HCT116 (cell line): Measurements from ENCODE around the gene CHST8.

ENCODE experiments used
- ATF3 ChIP-seq: IDR thresholded peaks from 2 replicates; pipeline ENCODE4 v1.6.1; 2012
- CEBPB ChIP-seq: IDR thresholded peaks from 2 replicates; pipeline ENCODE4 v1.6.1; 2012; ENCODE audit warnings: low read depth
- EZH2phosphoT487 ChIP-seq: fragments of 200-600 bp; IDR thresholded peaks from 2 replicates; pipeline ENCODE4 v1.6.1; 2018; ENCODE audit warnings: antibody characterized with exemption, borderline replicate concordance
- FOSL1 ChIP-seq: IDR thresholded peaks from 2 replicates; pipeline ENCODE4 v1.6.1; 2012; ENCODE audit warnings: low read depth
- JUND ChIP-seq: IDR thresholded peaks from 2 replicates; pipeline ENCODE4 v1.6.1; 2012
- POLR2A ChIP-seq: IDR thresholded peaks from 2 replicates; pipeline ENCODE4 v1.7.0; 2011; ENCODE audit warnings: borderline replicate concordance; ENCODE audit not compliant: insufficient read depth, insufficient read length; ENCODE audit errors: extremely low read depth
- RAD21 ChIP-seq: IDR thresholded peaks from 2 replicates; pipeline ENCODE4 v1.6.1; 2012; ENCODE audit warnings: low read depth, mild to moderate bottlenecking
- SIN3A ChIP-seq: IDR thresholded peaks from 2 replicates; pipeline ENCODE4 v1.6.1; 2012; ENCODE audit warnings: low read depth
- SRF ChIP-seq: IDR thresholded peaks from 2 replicates; pipeline ENCODE4 v1.6.1; 2012; ENCODE audit warnings: low read depth
- TCF7L2 ChIP-seq: IDR thresholded peaks from 2 replicates; pipeline ENCODE4 v1.7.0; 2011; ENCODE audit warnings: borderline replicate concordance, inconsistent platforms; ENCODE audit not compliant: insufficient read depth, insufficient read length; ENCODE audit errors: extremely low read depth
- YY1 ChIP-seq: IDR thresholded peaks from 2 replicates; pipeline ENCODE4 v1.6.1; 2011; ENCODE audit warnings: low read length, low read depth, moderate library complexity, mild to moderate bottlenecking; ENCODE audit not compliant: insufficient replicate concordance; ENCODE audit errors: extremely low read depth
- ZNF274 ChIP-seq: fragments of 200-500 bp; sonication (Bioruptor generic); IDR thresholded peaks from 2 replicates; pipeline ENCODE4 v1.6.1; 2014; ENCODE audit warnings: mild to moderate bottlenecking, low read depth, low read length, inconsistent platforms
- TF ChIP-seq, protein P1 (sequence below), 3 experiments: fragments of 200-600 bp in 1 of 3; sonication (generic) in 1 of 3; IDR thresholded peaks in 2 of 3; conservative IDR thresholded peaks in 1 of 3; 2 replicates each; pipeline ENCODE4 v1.5.1; 2012 to 2017; ENCODE audit warnings: low read depth in 2 of 3, low read length in 2 of 3, antibody characterized with exemption in 1 of 3, borderline replicate concordance in 1 of 3, control low read depth in 1 of 3, mild to moderate bottlenecking in 1 of 3, mixed read lengths in 1 of 3, mixed run types in 1 of 3, moderate library complexity in 1 of 3; ENCODE audit not compliant: insufficient read depth in 1 of 3

- TF ChIP-seq YY1 = no peak
- TF ChIP-seq, protein P1, sequence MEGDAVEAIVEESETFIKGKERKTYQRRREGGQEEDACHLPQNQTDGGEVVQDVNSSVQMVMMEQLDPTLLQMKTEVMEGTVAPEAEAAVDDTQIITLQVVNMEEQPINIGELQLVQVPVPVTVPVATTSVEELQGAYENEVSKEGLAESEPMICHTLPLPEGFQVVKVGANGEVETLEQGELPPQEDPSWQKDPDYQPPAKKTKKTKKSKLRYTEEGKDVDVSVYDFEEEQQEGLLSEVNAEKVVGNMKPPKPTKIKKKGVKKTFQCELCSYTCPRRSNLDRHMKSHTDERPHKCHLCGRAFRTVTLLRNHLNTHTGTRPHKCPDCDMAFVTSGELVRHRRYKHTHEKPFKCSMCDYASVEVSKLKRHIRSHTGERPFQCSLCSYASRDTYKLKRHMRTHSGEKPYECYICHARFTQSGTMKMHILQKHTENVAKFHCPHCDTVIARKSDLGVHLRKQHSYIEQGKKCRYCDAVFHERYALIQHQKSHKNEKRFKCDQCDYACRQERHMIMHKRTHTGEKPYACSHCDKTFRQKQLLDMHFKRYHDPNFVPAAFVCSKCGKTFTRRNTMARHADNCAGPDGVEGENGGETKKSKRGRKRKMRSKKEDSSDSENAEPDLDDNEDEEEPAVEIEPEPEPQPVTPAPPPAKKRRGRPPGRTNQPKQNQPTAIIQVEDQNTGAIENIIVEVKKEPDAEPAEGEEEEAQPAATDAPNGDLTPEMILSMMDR (IDR thresholded peaks at IDR 0.05 in 2 of 3, conservative IDR thresholded peaks at IDR 0.05 in 1 of 3; ENCODE audit: borderline replicate concordance in 1 of 3, insufficient read depth in 1 of 3, low read depth in 2 of 3, low read length in 2 of 3) = no peak
- no peak for TF ChIP-seq ZNF274
- TF ChIP-seq ATF3 = no peak
- TF ChIP-seq TCF7L2 = no peak
- no peak for TF ChIP-seq FOSL1
- TF ChIP-seq CEBPB = no peak
- no peak for TF ChIP-seq EZH2phosphoT487
- TF ChIP-seq POLR2A = no peak
- TF ChIP-seq SRF = no peak
- no peak for TF ChIP-seq JUND
- TF ChIP-seq SIN3A = no peak
- no peak for TF ChIP-seq RAD21
These were observed 131.2 kb downstream of the CHST8 start for GRCh38 chr19:33752945-33753344.
